HG02571 (cell line): Measurements from ENCODE around the gene DIAPH3.

Experiments used
- ATAC-seq: cut with Tn5 transposase; IDR thresholded peaks from one replicate; pipeline ENCODE4 v1.9.1; 2021; ENCODE audit warnings: mild to moderate bottlenecking, moderate library complexity; ENCODE audit not compliant: unreplicated experiment

DIAPH3 gene

GRCh38 chr13:59681636-59682311 is 482.0 kb downstream of the DIAPH3 start:
- no peak for ATAC-seq

GRCh38 chr13:59680429-59681024 is 483.2 kb downstream of the DIAPH3 start:
- ATAC-seq = no peak

DNA sequence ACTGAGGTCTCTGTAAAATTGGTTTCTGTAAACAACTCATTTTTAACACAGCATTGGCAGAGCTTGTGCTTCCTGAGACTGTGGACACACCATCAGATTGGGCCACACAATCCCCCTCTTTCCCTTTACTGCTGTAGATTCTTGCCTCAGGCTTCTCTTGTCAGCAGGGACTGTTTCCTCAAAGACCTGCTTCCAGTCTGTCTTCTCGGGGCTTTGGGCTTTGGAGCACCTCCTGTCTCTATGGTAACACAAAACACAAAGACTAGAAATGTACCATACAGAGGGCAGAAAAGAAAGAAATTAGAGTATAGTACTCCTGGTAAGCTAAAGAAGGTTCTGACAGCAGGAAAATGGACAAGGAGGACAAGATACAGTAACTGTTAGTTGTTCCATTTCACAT is 484.5 kb downstream of the DIAPH3 start:
- no peak for ATAC-seq

DNA sequence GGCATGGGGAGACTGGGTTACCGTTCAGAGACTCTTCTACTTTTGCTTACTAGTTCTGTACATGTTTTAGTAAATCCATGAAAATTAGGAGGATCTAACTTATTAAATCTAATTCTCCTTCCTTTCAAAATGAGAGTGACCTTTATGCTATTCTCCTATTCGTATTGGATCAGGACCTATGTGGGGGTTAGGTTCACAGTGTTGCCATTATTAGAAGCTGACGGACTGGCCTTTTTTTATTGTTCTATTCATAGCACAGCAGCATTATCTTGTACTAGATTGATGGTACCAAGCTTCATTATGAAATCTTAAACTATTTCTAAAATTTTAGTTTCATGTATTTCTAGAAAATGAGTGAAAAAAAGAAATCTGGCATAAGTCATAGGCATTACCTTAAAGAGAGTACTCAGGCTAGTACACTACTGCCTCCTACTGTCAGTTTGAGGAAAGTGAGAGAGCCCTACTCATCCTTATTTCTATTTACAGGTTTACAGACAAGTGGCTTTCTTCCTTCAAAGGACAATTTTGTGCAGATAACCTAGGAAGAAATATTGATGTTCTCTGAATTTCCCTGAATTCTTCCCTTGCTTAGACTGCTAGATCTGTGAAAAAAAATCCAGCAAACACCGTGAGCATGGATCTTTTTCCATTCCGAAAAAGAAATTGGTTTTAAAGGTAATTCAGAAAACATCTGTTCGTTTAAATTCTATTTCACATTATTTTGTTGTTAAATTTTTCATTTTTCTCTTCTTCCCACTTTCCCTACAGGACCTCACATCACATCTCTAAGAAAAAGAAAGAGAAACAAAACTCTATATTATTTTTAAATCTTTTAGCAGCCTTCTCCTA is 485.5 kb downstream of the DIAPH3 start:
- peak; percentile 72 for ATAC-seq

- ATAC-seq = no peak
Measured at GRCh38 chr13:59677430-59677829, 486.3 kb downstream of the DIAPH3 start.

DNA sequence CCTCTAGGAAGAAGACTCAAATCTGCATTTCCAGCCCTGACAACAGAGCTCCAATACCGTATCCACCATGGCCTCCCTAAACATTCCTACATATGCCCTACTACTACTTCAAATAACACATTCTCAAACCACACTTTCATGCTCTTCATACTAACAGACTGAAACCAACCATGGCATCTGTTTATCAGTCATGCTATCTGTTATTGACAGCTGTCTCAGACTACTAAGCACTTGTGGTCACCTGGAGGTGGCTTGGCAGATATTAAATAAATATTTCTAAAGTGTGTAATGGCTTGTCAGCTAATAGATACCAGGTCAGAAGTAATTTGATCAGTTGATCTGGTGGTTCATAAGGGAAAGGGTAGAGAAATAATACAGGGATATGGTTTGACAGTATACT is 489.1 kb downstream of the DIAPH3 start:
- no peak for ATAC-seq

GRCh38 chr13:59673286-59673685 is 490.4 kb downstream of the DIAPH3 start:
- no peak for ATAC-seq

- no peak for ATAC-seq
Measured at GRCh38 chr13:59672445-59672844, 491.3 kb downstream of the DIAPH3 start.

- ATAC-seq = no peak
Measured at GRCh38 chr13:59671881-59672280, 491.8 kb downstream of the DIAPH3 start.

GRCh38 chr13:59666504-59666903 is 497.2 kb downstream of the DIAPH3 start:
- ATAC-seq = no peak

DNA sequence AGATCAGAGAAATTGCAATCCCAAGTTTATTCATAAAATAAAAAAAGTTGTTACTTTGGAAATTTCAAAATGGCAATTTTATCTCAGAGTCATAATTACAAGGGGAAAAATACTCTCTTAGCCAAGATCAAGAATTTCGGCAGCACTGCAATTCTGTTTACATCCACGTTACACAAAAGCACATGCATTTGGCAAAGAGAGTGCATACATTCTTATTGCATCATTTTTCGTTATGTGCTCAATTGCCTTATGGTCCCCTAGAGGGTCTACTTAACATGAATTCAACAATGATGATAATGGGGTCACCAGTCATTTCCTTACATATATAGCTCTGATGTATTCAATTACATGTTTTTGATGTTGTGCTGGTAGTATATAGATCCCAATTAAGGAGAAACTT is 498.0 kb downstream of the DIAPH3 start:
- ATAC-seq = no peak

- no peak for ATAC-seq
Measured at GRCh38 chr13:59665184-59665583, 498.5 kb downstream of the DIAPH3 start.

- no peak for ATAC-seq
Measured at GRCh38 chr13:59664586-59664985, 499.1 kb downstream of the DIAPH3 start.

GRCh38 chr13:59663707-59664106 is 500.0 kb downstream of the DIAPH3 start:
- no peak for ATAC-seq

- no peak for ATAC-seq
Measured at GRCh38 chr13:59660582-59660981, 503.1 kb downstream of the DIAPH3 start.

DNA sequence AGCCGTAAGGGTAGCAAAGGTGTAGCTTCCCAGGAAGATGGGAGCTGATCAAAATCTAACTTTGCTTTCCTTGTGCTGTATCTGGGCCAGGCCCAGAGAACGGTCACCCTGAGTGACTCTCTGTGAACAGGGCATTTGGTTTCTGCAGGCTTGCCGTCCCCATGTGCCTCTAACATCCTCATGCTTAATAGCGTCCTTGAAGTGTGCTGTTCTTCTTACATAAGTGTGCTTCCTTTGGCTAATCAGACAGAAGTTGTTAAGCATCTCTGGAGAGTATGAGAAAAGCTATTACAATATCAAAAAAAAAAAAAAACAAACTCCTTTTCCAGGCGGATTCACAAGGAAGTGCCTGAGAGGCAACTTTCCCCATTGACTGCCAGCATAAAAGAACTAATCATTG is 503.7 kb downstream of the DIAPH3 start:
- no peak for ATAC-seq

GRCh38 chr13:59658738-59659330 is 504.9 kb downstream of the DIAPH3 start:
- no peak for ATAC-seq

- ATAC-seq = no peak
Measured at GRCh38 chr13:59658027-59658737, 505.5 kb downstream of the DIAPH3 start.

- no peak for ATAC-seq
Measured at GRCh38 chr13:59653916-59654315, 509.8 kb downstream of the DIAPH3 start.

- no peak for ATAC-seq
Measured at GRCh38 chr13:59651479-59651878, 512.2 kb downstream of the DIAPH3 start.
